H9 (cell line): Measurements from ENCODE around the gene CACNA2D3. TPM values are rescaled to one million over a fixed set of nuclear protein-coding genes. Genes with fewer than 3 reads are reported as not detected.

ENCODE experiments used
- DNase-seq: peaks from one replicate; pipeline ENCODE4 v3.0.0-alpha.2; 2017
- H2AFZ ChIP-seq: one replicate; pipeline ENCODE4 v1.6.1; 2013; ENCODE audit warnings: mild to moderate bottlenecking, low read length, control low read depth, moderate library complexity
- H2AK5ac ChIP-seq: 2 replicates; pipeline ENCODE4 v1.6.1; 2013; ENCODE audit warnings: low read length, control low read depth, mixed read lengths; ENCODE audit not compliant: insufficient read length
- H2BK120ac ChIP-seq: one replicate; pipeline ENCODE4 v1.6.1; 2013; ENCODE audit warnings: low read depth, mild to moderate bottlenecking, low read length, control low read depth, inconsistent platforms; ENCODE audit not compliant: poor library complexity, severe bottlenecking
- H2BK12ac ChIP-seq: 2 replicates; pipeline ENCODE4 v1.6.1; 2013; ENCODE audit warnings: low read length, control low read depth, mixed read lengths, low read depth; ENCODE audit not compliant: insufficient read length
- H2BK15ac ChIP-seq: 2 replicates; pipeline ENCODE4 v1.6.1; 2013; ENCODE audit warnings: low read depth, low read length, control low read depth
- H2BK20ac ChIP-seq: one replicate; pipeline ENCODE4 v1.6.1; 2013; ENCODE audit warnings: low read depth, mild to moderate bottlenecking, low read length, control low read depth, inconsistent platforms; ENCODE audit not compliant: poor library complexity, severe bottlenecking
- H2BK5ac ChIP-seq: 2 replicates; pipeline ENCODE4 v1.6.1; 2013; ENCODE audit warnings: low read length, control low read depth, mixed read lengths; ENCODE audit not compliant: insufficient read length
- H3K14ac ChIP-seq: 2 replicates; pipeline ENCODE4 v1.6.1; 2013; ENCODE audit warnings: low read length, control low read depth; ENCODE audit not compliant: insufficient read depth
- H3K18ac ChIP-seq: 2 replicates; pipeline ENCODE4 v1.6.1; 2013; ENCODE audit warnings: low read depth, mild to moderate bottlenecking, mixed read lengths, low read length, control low read depth; ENCODE audit not compliant: insufficient read length
- H3K23ac ChIP-seq: 2 replicates; pipeline ENCODE4 v1.6.1; 2013; ENCODE audit warnings: low read length, control low read depth, mixed read lengths, low read depth; ENCODE audit not compliant: insufficient read length
- H3K23me2 ChIP-seq: 2 replicates; pipeline ENCODE4 v1.6.1; 2013; ENCODE audit warnings: low read depth, mild to moderate bottlenecking, mixed read lengths, low read length, control low read depth; ENCODE audit not compliant: insufficient read length, poor library complexity, severe bottlenecking
- H3K27ac ChIP-seq: 2 replicates; pipeline ENCODE4 v1.5.1; 2013; ENCODE audit warnings: low read length, control low read depth, mixed read lengths, low read depth; ENCODE audit not compliant: insufficient read length
- H3K27me3 ChIP-seq: 2 replicates; pipeline ENCODE4 v1.6.1; 2013; ENCODE audit warnings: low read length, control low read depth, inconsistent platforms; ENCODE audit not compliant: insufficient read depth
- H3K4ac ChIP-seq: 2 replicates; pipeline ENCODE4 v1.6.1; 2013; ENCODE audit warnings: low read depth, mild to moderate bottlenecking, control low read depth, inconsistent platforms, low read length, moderate library complexity
- H3K4me1 ChIP-seq: 2 replicates; pipeline ENCODE4 v1.6.1; 2013; ENCODE audit warnings: low read length, control low read depth, inconsistent platforms; ENCODE audit not compliant: insufficient read depth
- H3K4me2 ChIP-seq: 2 replicates; pipeline ENCODE4 v1.6.1; 2013; ENCODE audit warnings: low read length, control low read depth, mixed read lengths; ENCODE audit not compliant: insufficient read length, insufficient read depth
- H3K56ac ChIP-seq: 2 replicates; pipeline ENCODE4 v1.6.1; 2013; ENCODE audit warnings: low read depth, mild to moderate bottlenecking, mixed read lengths, low read length, control low read depth; ENCODE audit not compliant: insufficient read length
- H3K79me1 ChIP-seq: 2 replicates; pipeline ENCODE4 v1.6.1; 2013; ENCODE audit warnings: low read depth, mild to moderate bottlenecking, moderate library complexity, low read length, control low read depth, inconsistent platforms; ENCODE audit not compliant: insufficient read depth, poor library complexity, severe bottlenecking
- H3K79me2 ChIP-seq: 2 replicates; pipeline ENCODE4 v1.6.1; 2013; ENCODE audit warnings: low read length, control low read depth, inconsistent platforms; ENCODE audit not compliant: insufficient read depth
- H3K9ac ChIP-seq: 2 replicates; pipeline ENCODE4 v1.6.1; 2013; ENCODE audit warnings: low read length, control low read depth, mixed read lengths; ENCODE audit not compliant: insufficient read length; ENCODE audit errors: extremely low read depth
- H3K9me3 ChIP-seq: one replicate; pipeline ENCODE4 v1.6.1; 2013; ENCODE audit warnings: low read depth, low read length, inconsistent platforms; ENCODE audit not compliant: control insufficient read depth
- H3T11ph ChIP-seq: one replicate; pipeline ENCODE4 v1.6.1; 2013; ENCODE audit warnings: mild to moderate bottlenecking, low read length, control low read depth, inconsistent platforms
- H4K20me1 ChIP-seq: one replicate; pipeline ENCODE4 v1.6.1; 2013; ENCODE audit not compliant: control insufficient read depth, insufficient read length, insufficient read depth
- H4K5ac ChIP-seq: 2 replicates; pipeline ENCODE4 v1.6.1; 2013; ENCODE audit warnings: low read depth, mild to moderate bottlenecking, mixed read lengths, low read length, control low read depth; ENCODE audit not compliant: insufficient read length
- H4K8ac ChIP-seq: replicated peaks from 2 replicates; pipeline ENCODE4 v1.6.1; 2013; ENCODE audit warnings: low read length, control low read depth, mixed read lengths, low read depth; ENCODE audit not compliant: insufficient read length
- H4K91ac ChIP-seq: 2 replicates; pipeline ENCODE4 v1.6.1; 2013; ENCODE audit warnings: low read depth, mild to moderate bottlenecking, moderate library complexity, mixed read lengths, low read length, control low read depth; ENCODE audit not compliant: insufficient read length
- H3K27ac Mint-ChIP-seq, 3 experiments: 2 replicates in 2 of 3; 3 replicates in 1 of 3; pipeline ENCODE4 v1.8.0; 2020 to 2021; ENCODE audit warnings: mixed read lengths in 3 of 3, mild to moderate bottlenecking in 1 of 3, moderate library complexity in 1 of 3
- H3K27me3 Mint-ChIP-seq: 2 replicates; pipeline ENCODE4 v1.8.0; 2021; ENCODE audit warnings: low read depth, mild to moderate bottlenecking, moderate library complexity, mixed read lengths
- H3K36me3 Mint-ChIP-seq, 3 experiments: 2 replicates in 2 of 3; 3 replicates in 1 of 3; pipeline ENCODE4 v1.8.0; 2020 to 2021; ENCODE audit warnings: low read depth in 3 of 3, mixed read lengths in 3 of 3; ENCODE audit not compliant: insufficient read depth in 1 of 3
- H3K4me1 Mint-ChIP-seq, 2 experiments: 2 replicates each; pipeline ENCODE4 v1.8.0; 2020; ENCODE audit warnings: mixed read lengths in 2 of 2
- H3K4me3 Mint-ChIP-seq, 2 experiments: 2 replicates in 1 of 2; 3 replicates in 1 of 2; pipeline ENCODE4 v1.8.0; 2020 to 2021; ENCODE audit warnings: mild to moderate bottlenecking in 2 of 2, mixed read lengths in 2 of 2, moderate library complexity in 1 of 2
- H3K9me3 Mint-ChIP-seq, 2 experiments: 2 replicates in 1 of 2; 3 replicates in 1 of 2; pipeline ENCODE4 v1.8.0; 2020; ENCODE audit warnings: mild to moderate bottlenecking in 2 of 2, mixed read lengths in 2 of 2, moderate library complexity in 1 of 2
- WGBS: extraction: QIAGEN DNeasy Blood & Tissue Kit; methylation state at CpG from one replicate; pipeline ENCODE4 v1.1.7; 2013; ENCODE audit warnings: missing lambda C conversion rate, low lambda C conversion rate, mixed read lengths; ENCODE audit not compliant: insufficient read length; ENCODE audit errors: extremely low coverage; 5-methylcytosine and 5-hydroxymethylcytosine counted together
- total RNA-seq: library from RNA; stranded (reverse); gene quantifications from 2 replicates; pipeline ENCODE4 v1.2.1, GENCODE V29; 2021
- TF ChIP-seq, protein P1 (sequence below): fragments of 200-600 bp; sonication (generic); conservative IDR thresholded peaks from 3 replicates; pipeline ENCODE4 v1.8.0; 2021; ENCODE audit warnings: antibody characterized with exemption, mild to moderate bottlenecking

The CACNA2D3 gene
- total RNA-seq, 1 experiment from 2014 or later: 3.2 TPM

DNA sequence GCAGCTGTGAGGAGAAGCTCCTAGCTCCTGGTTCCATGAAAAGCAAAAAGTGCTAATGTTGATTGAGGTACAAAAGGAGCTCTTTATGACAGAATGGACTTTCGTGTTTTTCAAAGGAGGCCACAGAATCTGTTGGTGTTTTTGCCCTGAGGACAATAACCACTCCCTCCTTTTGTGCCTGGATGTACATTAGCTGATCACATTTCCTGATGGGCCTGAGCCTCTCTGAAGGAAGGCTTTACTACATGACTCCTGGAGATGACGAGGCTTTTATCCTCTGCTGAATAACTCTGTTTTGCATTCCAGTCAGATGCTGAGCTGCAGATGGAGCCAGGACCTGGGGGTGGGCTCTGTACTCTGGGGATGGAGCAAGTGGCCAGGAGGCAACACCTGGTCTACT lies 301.9 kb downstream of the CACNA2D3 start:
- H3K9me3 ChIP-seq: no peaks in the 10 kb centered on the region
- H4K8ac ChIP-seq: no peak overlapping the region
- no peak overlapping the region for H3K4ac ChIP-seq
- H4K91ac ChIP-seq: no peak overlapping the region
- H3K27me3 ChIP-seq: no peaks in the 10 kb centered on the region
- Mint-ChIP-seq H3K4me3 (no peak overlapping the region), H3K27me3 (no peaks in the 10 kb centered on the region), H3K27ac (no peak overlapping the region), H3K9me3 (no peaks in the 10 kb centered on the region; a peak in 1 of 5 replicates), H3K36me3 (no peaks in the 10 kb centered on the region), H3K4me1 (peaks cover 17 to 23% of the 10 kb centered on the region in 2 experiments)
- H2BK20ac ChIP-seq: no peak overlapping the region
- H3K56ac ChIP-seq: no peak overlapping the region
- H2BK120ac ChIP-seq: no peak overlapping the region
- no peak overlapping the region for H3T11ph ChIP-seq
- no CpG with 5 or more reads among the region's 2 CpGs for WGBS
- no peak overlapping the region for H3K9ac ChIP-seq
- no peak overlapping the region for H2BK12ac ChIP-seq
- H3K4me2 ChIP-seq: no peak overlapping the region
- H3K18ac ChIP-seq: no peak overlapping the region
- H3K23ac ChIP-seq: no peak overlapping the region
- no peak overlapping the region for H2BK5ac ChIP-seq
- DNase-seq: no peak
- no peak overlapping the region for H4K5ac ChIP-seq
- H3K14ac ChIP-seq: no peak overlapping the region
- no peaks in the 10 kb centered on the region for H3K4me1 ChIP-seq
- no peak overlapping the region for H3K27ac ChIP-seq
- H3K23me2 ChIP-seq: no peaks in the 10 kb centered on the region
- no peaks in the 10 kb centered on the region for H3K79me2 ChIP-seq
- H3K79me1 ChIP-seq: no peaks in the 10 kb centered on the region
- TF ChIP-seq, protein P1, sequence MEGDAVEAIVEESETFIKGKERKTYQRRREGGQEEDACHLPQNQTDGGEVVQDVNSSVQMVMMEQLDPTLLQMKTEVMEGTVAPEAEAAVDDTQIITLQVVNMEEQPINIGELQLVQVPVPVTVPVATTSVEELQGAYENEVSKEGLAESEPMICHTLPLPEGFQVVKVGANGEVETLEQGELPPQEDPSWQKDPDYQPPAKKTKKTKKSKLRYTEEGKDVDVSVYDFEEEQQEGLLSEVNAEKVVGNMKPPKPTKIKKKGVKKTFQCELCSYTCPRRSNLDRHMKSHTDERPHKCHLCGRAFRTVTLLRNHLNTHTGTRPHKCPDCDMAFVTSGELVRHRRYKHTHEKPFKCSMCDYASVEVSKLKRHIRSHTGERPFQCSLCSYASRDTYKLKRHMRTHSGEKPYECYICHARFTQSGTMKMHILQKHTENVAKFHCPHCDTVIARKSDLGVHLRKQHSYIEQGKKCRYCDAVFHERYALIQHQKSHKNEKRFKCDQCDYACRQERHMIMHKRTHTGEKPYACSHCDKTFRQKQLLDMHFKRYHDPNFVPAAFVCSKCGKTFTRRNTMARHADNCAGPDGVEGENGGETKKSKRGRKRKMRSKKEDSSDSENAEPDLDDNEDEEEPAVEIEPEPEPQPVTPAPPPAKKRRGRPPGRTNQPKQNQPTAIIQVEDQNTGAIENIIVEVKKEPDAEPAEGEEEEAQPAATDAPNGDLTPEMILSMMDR: no peak
- H4K20me1 ChIP-seq: no peaks in the 10 kb centered on the region
- no peak overlapping the region for H2AFZ ChIP-seq
- no peak overlapping the region for H2AK5ac ChIP-seq
- H2BK15ac ChIP-seq: no peak overlapping the region
